ENCODE results near the gene LRRC45.
"Not testable (repeated sequence)": the region's sequence is repeated elsewhere in the genome, so short reads cannot be mapped to it uniquely, and the experiment has no call there.

LRRC45 gene

DNA sequence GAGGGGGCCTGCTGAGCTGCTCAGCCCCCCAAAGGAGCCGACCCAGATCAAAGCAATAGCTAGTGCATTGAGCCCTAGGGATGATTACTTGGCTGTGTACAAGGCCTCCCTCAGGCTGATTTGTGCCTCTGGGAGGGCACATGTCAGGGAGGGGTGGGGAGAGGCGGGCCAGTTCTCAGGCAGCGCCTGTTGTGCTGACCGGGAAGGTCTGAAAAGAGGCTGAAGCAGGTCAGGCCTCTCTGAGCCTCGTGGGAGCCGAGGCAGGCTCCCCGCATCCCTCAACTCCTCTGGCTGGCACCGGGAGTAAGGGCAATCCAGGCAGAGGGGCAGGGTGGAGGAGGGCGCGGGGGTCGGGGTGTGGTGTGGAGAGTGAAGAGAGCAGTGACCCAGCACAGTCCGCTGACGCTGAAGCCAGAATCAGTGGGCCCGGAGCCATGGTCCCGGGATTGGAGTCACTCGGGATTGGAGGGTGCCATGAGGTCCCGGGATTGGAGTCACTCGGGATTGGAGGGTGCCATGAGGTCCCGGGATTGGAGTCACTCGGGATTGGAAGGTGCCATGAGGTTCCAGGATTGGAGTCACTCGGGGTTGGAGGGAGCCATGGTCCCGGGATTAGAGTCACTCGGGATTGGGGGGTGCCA lies 11.4 kb downstream of the LRRC45 start:
- no peak for DNase-seq (ENCODE audit: low read depth in 2 of 2)

DNA sequence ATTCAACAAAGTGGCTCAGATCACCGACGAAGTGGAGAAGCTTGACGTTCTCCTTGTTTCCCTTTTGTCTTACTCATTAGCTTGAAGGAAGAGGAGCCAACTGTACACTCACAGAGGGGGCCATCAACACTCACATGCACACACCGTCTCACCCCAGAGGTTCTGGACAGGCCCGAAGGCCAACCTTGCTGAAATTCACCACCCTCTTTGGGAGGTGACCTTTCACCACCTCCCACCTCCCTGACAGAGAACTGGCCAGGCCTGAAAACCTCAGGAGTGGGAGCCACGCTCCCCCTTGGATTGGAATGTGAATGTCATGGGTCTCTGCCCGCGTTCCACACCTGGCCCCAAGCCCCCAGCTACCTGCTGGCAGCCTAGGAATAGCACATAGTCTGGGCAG lies 12.4 kb downstream of the LRRC45 start:
- no peak for DNase-seq (ENCODE audit: low read depth in 2 of 2)

DNA sequence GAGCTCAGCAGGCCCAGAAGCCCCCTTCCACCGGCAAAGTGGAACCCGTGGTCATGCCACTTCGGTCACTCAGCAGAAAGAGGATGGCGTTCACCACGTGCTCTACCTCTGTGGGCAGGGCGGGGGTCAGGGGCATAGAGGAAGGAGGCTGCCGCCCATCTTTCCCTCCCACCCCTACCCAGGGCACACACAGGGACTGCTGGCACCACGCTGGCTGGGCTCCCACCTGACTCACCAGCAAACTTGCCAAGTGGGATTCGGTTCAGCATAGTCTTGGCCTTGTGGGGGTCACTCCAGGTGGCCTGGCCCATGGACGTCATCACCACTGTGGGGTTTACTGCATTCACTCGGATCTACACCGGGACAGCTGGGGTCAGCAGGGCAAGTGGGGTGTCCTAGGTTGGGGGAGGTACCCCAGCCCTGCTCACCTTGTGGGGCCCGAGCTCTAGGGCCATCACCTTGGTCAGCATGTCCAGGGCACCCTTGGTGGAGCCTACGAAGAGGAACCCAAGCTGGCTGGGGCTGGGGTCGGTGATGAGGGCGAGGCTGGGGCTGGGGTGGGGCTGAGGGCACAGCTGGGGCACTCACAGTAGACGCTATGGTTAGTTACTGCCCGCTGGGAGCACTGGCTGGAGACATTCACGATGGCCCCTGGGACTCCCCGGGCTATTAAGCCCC lies 13.0 kb downstream of the LRRC45 start:
- no peak for DNase-seq (ENCODE audit: low read depth in 2 of 2)

DNA sequence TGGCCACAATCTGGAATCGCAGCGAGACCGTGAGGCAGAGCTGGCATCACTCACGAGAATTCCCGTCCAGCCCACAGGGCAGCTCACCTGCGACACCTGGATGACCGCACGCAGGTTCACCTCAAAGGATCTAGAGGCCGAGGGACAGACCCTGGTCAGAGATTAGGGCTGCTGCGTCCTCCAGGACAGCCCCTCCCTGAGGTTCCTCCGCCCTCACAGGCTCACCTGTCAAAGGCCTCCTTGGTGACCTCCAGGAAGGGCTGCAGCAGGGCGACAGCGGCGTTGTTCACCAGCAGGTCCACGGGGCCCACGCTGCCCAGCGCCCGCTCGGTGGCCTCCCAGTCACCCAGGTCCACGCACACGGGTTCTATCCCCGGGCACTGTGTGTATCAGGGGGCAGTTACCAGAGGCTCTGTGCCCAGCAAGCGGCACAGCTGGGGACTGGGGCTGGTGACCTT lies 13.6 kb downstream of the LRRC45 start:
- no peak for DNase-seq (ENCODE audit: low read depth in 2 of 2)

DNA sequence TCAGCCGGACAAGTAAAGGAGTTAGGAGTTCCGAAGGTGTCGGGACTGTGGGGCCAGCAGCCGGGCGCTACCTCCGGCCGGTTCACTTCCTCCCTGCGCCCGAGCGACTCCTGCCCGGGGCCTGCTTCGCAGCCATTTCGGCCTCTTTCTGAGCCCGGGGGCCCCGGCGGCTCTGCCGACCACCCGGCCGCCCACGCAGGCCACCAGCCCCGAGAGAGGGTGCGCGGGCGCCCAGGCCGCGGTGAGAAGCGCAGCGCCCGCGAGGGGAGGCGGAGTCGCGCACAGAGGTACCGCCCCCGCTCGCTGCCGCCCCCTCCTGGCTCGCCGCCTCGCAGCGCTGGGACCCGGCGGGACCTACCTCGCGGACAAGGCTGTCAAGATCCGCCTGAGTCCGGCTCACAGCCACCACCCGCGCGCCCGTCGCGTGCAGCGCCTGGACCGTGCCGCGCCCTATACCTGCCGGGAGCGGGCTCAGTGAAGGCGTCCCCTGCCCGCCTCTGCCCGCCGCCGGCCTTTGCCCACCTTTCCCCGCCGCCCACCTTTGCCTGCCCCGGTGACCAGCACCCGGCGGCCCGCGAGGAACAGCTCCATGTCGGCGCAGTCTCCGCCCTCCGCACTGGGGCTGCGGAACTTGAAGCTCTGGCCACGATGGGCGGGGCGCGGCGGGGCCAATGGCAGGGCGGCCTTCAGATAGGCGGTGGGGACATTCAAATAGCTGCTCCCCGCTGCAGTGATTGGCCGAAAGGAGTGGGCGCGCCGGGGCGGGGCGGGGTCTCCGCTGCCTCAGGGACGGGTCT lies 14.2 kb downstream of the LRRC45 start, which contains the start of gene DCXR:
TSS of gene DCXR (minus strand) at position 606 of the 797 bp plus-strand sequence. CDS start at position 591, 15 bp downstream.
- peak; percentile 88 to 95 for DNase-seq (ENCODE audit: low read depth in 2 of 2)

DNA sequence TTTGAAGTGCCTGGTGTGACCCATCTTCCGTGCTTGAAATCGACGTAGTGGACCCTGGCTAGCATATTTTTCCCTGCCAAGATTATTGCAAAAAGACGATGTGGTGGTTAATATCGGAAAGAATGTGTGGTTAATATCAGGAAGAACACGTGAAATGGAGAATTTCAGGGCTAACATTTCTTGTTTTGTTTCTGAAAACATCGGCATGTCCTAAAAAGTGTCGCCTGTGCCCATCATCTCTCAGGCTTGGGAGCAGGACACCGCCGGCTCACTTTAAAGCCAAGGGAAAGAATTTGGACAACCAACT lies 14.7 kb downstream of the LRRC45 start:
- no peak for DNase-seq (ENCODE audit: low read depth in 2 of 2)

DNA sequence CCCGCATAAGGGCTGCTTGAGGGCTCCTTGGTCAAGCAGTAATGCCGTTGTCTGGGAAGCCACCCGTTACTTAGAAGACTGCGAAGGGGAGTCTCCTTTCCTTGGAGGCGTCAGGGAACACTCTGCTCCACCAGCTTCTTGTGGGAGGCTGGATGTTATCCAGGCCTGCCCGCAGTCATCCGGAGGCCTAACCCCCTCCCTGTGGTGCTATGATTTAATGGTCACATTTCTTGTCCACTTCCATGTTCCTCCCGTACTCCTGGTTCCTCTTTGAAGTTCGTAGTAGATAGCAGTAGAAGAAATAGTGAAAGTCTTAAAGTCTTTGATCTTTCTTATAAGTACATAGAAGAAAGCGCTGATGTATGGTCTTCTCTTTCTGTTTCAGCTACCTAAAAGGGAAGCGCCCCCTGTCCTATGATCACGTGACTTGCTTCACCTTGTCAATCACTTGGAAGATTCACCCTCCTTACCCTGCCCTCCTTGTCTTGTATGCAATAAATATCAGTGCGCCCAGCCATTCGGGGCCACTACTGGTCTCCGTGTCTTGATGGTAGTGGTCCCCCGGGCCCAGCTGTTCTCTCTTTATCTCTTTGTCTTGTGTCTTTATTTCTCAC lies 15.8 kb downstream of the LRRC45 start:
- DNase-seq (ENCODE audit: low read depth in 2 of 2), result not testable (repeated sequence)

DNA sequence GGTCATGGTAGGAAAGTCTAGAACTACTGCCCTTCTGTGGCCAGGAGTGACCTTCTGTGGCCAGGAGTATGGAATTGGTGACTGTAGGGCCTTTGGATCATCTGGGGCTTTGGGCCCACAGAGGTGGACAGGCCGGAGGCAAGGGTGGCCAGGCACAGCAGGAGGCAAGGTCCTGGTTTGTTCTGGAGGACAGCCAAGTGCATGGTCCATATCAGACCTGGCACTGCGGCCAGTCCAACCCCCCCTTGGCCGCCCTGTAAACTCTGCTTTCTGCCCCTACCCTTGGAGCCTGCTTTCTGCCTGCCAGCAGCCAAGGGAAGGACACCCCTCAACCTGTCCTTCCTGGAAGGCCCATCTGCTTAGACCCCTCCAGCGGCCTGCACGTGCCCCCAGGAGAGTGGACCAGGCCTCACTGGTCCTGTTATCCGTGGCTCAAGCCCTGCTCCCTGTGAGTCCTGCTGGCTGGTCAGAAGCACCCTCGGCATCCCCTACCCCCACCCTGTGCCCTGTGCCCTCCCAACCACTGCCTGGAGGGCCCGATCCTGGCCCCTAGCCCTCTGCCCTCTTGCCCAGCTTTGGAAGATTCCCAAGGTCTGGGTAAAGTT lies 16.7 kb downstream of the LRRC45 start:
- no peak for DNase-seq (ENCODE audit: low read depth in 2 of 2)

DNA sequence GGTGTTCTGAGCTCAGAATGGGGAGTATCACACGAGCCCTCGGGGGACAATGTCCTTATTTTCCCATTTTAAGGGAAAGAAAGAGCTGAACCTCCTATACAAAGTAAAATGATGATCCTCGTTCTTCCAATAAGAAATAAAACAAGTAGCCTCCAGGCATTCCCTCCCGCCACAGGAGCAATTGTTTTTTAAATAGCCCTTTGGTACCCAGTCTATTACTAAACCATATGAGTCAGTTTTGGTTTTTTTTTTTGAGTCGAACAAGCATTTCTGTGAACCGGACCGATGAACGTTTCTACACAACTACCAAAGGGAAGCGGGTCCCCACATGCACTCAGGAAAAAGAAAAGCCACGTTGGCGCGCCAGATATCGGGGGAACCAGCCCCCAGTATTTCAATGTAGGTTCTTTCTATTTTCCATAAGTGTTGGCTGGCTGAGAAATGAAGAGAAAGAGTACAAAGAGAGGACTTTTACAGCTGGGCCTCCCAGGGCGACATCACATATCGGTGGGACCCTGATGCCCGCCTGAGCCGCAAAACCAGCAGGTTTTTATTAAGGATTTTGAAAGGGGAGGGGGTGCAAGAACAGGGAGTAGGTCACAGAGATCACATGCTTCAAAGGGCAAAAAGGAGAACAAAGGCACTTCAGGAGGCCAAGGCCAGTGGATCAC lies 18.2 kb downstream of the LRRC45 start:
- no peak for DNase-seq (ENCODE audit: low read depth in 2 of 2)

DNA sequence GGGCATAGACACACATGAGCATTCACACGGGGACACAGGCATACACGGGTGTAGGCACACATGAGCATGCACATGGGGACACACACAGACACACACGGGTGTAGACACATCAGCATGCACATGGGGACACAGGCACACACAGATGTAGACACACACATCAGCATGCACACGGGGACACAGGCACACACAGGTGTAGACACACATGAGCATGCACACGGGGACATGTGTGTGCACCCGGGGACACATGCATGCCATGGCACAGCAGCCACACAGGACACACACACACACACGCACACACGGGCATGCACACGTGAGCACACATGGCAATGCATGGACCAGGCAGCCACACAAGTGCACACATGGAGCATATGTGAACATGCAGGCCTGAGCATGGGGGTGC lies 19.5 kb downstream of the LRRC45 start:
- no peak for DNase-seq (ENCODE audit: low read depth in 2 of 2)

DNA sequence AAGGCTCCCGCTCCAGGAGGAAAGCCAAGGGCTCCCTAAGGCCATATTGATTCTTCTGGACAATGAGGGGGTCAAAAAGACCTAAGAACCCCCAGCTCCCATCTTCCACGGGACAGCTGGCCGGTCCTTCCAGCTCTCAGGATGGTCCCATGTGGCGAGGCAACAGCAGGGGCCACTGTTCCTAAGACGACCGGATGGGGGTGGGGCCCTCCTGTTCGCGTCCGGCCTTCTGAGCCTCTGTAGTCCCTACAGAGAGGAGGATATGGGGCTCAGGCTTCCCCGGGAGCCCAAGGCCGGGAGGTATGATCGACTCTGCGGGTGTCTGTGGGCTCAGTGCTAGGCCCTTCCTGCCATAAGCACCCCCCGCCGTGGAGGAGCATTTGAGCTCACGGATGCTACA lies 20.4 kb downstream of the LRRC45 start:
- DNase-seq (ENCODE audit: low read depth in 2 of 2), result no peak

DNA sequence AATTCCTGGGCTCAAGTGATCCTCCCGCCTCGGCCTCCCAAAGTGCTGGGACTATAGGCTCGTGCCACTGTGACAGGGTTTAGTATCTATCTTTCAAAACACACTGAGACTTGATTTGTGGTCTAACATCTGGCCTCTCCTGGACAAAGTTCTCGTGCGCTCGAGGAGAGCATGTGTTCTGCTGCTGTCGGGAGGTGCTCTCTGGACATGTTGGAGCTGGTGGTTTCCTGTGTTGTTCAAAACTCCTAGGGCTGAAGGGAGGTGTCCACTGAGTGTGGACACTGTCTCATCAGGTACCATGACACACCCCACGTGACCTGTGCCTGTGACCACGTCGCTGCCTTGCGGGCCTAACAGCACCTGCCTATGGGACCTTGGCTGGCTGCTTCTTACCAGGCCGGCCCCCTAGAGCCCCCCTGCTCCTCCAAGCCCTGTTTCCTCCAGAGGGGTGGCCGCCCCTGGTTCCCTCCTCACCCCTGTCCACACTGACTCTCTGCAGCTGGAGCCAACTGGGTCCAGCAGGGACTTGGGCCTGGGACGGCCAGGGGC lies 22.9 kb downstream of the LRRC45 start:
- DNase-seq (ENCODE audit: low read depth in 2 of 2), result no peak

DNA sequence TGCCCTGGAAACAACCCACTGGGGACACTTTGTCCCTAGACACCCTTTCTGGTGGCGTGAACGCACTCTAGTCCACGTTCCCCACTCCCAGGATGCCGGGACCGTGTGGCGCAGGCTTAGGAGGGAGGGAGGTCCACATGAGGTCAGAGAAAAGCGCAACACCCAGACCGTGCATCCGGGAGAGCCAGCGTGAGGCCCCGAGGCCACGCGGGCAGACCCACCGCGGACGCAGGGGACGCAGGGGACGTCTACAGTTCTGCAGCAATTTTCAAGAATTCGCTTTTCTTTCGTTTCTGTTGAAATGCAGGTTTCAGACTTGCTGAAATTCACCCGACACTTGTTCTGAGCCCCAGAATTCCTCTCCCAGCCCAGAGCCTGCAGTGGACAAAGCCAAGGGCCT lies 23.8 kb downstream of the LRRC45 start:
- no peak for DNase-seq (ENCODE audit: low read depth in 2 of 2)

DNA sequence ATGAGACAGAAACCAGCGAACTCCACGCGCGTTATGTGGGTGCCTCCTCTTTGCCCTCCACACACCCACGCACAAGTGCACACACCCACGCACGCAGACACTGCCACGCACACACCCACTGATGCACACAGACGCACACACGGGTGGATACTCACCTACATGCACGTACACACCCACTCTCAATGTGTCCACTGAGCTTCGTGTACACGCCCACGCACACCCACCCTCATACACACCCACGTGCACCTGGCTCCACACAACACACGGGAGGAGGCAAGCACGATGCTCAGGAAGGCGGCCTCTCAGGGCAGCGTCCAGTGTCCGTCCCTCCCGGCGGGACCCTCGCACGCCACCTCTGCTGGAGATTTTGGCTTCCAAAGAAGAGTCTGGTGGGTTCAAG lies 24.3 kb downstream of the LRRC45 start:
- DNase-seq (ENCODE audit: low read depth in 2 of 2), result no peak

DNA sequence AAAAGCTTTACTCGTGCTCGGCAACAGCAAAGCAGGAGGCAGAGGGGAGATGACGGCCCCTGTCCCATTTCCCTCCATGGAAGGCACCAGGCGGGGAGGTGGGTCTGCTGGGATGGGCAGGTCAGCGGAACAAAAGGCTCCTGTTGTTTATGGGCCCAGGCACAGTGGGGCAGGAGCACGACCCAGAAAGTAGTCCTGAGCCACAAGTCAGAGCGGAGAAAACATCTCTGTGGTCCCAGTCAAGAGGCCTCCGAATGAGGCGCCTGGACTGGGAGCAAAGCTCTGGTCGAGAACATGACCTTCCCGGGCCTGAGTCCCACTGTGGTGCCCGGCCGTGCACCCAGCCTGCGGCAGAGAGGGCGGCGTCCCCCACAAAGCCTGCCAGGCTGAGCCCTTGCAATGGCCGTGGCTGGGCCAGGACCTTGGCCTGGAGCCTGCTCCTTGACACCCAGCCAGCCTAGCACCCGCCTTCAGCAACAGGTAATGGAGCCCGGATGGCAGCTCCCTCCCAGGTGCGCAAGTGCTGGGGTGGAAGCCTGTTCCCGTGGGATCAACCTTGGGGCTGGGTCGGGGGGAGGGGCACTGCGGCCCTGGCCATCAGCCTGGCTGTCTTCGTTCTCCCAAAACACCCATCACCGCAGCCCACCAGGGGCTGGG lies 24.9 kb downstream of the LRRC45 start:
- no peak for DNase-seq (ENCODE audit: low read depth in 2 of 2)

DNA sequence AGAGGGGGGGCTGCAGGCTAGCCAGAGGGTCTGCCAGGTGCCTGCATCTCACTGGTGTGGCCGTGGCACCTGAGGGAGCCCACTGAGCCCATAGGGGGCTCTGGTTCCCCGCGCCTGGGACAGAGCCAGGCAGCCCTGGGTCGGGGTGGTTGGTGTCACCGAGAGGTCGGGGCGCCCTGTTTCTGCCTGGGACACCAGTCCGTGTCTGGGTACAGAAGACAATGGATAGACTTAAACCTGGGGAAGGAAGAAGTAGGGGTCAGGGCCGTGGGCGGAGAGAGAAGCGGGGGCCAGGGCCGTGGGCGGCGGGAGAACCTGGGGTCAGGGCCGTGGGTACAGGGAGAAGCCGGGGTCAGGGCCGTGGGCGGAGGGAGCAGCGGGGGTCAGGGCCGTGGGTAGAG lies 25.5 kb downstream of the LRRC45 start:
- DNase-seq (ENCODE audit: low read depth in 2 of 2), result no peak

DNA sequence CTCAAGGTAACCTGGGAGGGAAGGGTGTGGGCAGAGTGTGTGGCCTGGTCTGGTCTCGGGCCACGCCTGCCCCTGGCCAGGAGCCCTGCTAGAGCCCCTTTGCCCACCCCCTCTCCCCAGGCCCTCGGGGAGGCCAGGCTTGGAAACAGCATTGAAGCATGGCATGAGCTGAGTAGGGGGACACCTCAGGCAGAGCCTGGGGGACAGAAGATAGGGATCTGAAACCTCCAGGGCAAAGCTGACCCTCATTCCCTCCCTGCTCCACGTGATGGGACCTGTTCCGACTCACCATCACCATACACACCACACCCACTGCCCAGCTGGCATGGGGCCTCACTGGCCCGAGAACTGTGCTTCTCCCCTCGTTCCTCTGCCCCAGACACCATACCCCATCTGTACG lies 26.0 kb downstream of the LRRC45 start:
- DNase-seq (ENCODE audit: low read depth in 2 of 2), result no peak

DNA sequence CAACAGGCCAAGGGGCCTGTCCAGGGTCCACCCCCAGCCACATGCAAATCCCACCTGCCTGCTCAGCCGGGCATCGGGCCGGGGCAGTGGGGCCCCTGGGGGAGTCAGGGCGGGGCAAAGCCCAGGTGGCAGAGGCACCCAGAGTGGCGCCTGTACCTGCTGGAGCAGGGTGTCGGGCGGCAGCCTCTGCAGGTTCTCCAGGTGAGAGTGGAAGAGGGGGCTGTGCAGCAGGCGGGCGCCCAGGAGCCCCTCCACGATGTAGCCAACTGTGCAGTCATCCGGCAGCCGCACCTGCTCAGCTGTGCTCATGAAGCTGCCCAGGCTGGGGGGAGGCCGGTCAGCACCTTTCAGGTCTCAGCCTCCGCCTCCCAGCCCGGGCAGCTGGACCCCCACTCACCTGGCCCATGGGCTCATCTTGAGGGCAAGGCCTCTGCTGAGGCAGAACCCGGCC lies 26.4 kb downstream of the LRRC45 start:
- no peak for DNase-seq (ENCODE audit: low read depth in 2 of 2)

DNA sequence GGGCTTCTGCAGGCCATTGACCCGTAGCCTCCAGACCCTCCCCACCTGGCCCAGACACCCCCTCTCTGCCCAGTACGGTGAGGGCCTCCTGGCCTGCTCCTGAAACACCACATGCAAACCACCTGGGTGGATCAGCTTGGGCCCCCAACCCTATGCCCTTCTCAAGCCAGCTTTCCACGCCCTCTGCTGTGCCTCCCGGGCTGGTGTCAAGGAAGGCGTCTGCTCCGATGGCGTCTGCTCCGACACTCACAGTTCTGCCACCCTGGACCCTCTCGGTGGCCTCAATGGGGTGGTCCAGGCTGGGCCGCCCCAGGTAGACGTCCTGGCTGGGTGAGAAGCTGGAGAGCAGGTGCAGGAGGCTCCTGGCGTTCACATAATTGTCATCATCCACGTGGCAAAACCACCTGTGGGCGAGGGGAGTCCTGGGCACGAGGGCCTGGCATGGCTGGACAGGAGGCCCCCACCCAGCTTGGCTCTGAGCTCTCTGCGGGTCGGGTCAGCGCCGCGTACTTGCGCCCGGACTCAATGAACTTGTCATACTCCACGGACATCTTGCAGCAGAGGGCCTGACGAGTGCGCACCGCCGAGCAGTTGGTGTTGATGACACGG lies 27.2 kb downstream of the LRRC45 start:
- no peak for DNase-seq (ENCODE audit: low read depth in 2 of 2)
